Activated CD8-positive, alpha-beta memory T cell treated with anti-CD3 and anti-CD28 coated beads for 4 hours (primary cell): Measurements from ENCODE around the gene CLDN18.

Experiments used
- DNase-seq, 2 donors: peaks; one replicate each; pipeline ENCODE4 v3.0.0-alpha.2; 2020; ENCODE audit warnings: low read depth in 2 of 2

Gene CLDN18

GRCh38 chr3:138025553-138025952 lies 15.6 kb downstream of the CLDN18 start:
- DNase-seq = no peak

- DNase-seq = no peak
Measured at GRCh38 chr3:138027821-138028220, 17.9 kb downstream of the CLDN18 start.

GRCh38 chr3:138030734-138031280 lies 20.8 kb downstream of the CLDN18 start:
- no peak for DNase-seq

GRCh38 chr3:138031536-138031935 lies 21.6 kb downstream of the CLDN18 start:
- DNase-seq = no peak

- no peak for DNase-seq
Measured at GRCh38 chr3:138032567-138032966, 22.6 kb downstream of the CLDN18 start.

GRCh38 chr3:138033202-138033691 lies 23.3 kb downstream of the CLDN18 start:
- no peak for DNase-seq

GRCh38 chr3:138034918-138035317 lies 25.0 kb downstream of the CLDN18 start:
- DNase-seq = no peak

- no peak for DNase-seq
Measured at GRCh38 chr3:138036572-138036971, 26.6 kb downstream of the CLDN18 start.

- no peak for DNase-seq
Measured at GRCh38 chr3:138038725-138039462, 28.9 kb downstream of the CLDN18 start.

GRCh38 chr3:138042043-138042442 lies 32.1 kb downstream of the CLDN18 start:
- DNase-seq = no peak

GRCh38 chr3:138043266-138044029 lies 33.5 kb downstream of the CLDN18 start:
- DNase-seq = no peak

- DNase-seq = no peak
Measured at GRCh38 chr3:138046085-138046484, 36.1 kb downstream of the CLDN18 start.

GRCh38 chr3:138046955-138047354 lies 37.0 kb downstream of the CLDN18 start:
- DNase-seq = no peak

- no peak for DNase-seq
Measured at GRCh38 chr3:138047596-138048158, 37.7 kb downstream of the CLDN18 start.

GRCh38 chr3:138049157-138049919 lies 39.4 kb downstream of the CLDN18 start:
- DNase-seq = no peak

GRCh38 chr3:138051947-138052802 lies 42.2 kb downstream of the CLDN18 start:
- DNase-seq = no peak

- DNase-seq = no peak
Measured at GRCh38 chr3:138054057-138054456, 44.1 kb downstream of the CLDN18 start.

GRCh38 chr3:138057384-138057783 lies 47.4 kb downstream of the CLDN18 start:
- no peak for DNase-seq

- no peak for DNase-seq
Measured at GRCh38 chr3:138059261-138059660, 49.3 kb downstream of the CLDN18 start.

GRCh38 chr3:138060792-138061191 lies 50.8 kb downstream of the CLDN18 start:
- DNase-seq = no peak

- no peak for DNase-seq
Measured at GRCh38 chr3:138062037-138062436, 52.1 kb downstream of the CLDN18 start.
